GF-D8 (cell line): ENCODE measurements around the gene KCNQ1.

Experiments used
- DNase-seq: peaks from one replicate; lab custom pipeline; 2025; lab: John Stamatoyannopoulos, UW

The KCNQ1 gene

DNA sequence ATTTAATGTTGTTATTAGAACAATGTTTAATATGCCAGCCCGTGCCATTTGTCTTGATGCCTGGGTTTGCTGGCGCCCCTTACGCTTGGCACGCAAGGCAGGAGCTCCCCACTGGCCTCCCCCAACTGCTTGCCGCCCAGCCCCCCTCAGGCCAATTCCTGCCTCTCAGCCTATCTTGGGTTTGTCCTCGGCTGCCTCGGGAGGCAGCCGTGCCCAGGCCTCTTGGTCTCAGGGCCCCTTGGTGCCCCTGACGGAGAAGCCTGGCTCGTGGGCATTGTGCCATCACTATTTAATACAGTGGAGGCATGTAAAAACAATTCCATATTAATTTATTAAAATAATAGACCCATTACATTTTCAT is 135.2 kb downstream of the KCNQ1 start:
- no peak for DNase-seq

DNA sequence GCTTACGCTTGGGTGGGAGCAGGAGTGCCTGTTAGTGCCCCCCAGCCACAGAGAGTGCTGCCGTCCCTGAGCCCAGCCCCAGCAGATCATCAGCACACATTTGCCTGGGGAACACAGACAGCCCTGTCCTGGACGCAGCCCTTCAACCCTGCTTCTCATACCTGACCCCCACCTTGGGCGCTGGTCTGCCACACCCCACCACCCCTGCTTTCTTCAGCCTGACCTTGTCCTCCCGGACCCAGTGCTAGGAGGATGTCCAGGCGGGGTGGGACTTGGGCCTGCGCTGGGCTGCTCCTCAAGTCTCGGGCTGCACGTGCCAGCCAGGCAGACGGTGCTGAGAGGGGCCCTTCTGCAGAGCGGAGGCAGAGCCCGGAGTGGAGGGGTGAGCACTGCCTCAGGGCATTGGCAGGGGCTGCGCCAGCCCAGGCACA is 135.8 kb downstream of the KCNQ1 start:
- no peak for DNase-seq

DNA sequence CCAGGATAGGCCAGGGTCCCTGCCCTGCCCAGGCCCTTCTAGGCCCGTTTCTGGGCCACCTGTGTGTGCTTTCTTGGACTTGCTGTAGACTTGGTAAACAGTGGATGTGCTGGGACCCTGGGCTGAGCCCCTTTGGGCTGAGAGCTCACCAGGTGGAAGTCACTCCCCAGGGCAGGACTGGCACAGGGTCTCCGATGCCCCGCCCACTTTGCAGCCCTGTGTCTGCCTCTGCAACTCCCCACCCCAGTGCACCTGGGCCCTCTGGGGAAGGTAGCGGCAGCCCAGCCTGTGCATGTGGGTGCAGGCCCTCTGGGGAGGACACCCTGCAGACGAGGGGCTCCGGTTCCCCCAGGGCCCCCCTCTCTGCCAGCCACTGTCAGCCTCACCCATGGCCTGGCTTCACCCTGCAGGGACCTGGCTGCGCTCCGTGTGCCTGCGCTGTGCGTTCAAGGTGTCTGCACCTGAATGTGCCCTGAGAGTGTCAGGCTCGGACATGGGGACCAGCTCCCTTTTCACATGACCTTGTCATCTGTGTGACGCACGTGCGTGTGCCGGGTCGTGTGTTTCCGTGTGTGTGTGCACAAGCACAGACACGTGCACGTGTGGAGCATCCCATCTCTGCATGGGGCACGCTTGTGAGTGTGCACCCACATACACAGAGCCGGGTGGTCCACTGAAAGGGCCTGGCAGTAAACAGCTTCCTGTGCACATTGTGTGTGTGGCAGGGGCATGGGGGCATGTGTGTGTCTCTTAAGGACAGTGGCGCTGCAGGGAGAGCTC is 136.5 kb downstream of the KCNQ1 start:
- no peak for DNase-seq

DNA sequence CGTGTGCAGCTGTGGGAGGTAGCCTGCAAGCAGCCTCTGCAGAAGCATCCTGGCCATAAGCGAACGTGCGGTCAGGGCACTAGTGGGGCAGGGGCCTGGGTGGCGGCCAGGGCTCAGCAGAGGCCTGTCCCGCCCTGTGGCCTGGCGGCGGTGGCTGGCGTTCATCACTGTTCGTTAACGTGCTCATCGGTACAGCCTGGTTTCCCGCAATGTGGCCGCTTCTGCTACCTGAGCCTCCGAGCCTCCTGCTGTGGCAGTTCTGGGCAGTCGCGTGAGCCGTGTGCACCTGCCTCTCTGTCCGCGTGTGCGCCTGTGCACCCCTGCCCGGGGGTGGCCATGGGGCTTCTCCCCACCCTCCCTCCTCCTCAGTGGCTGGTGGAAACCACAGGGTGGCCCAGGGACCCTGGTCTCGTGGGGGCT is 137.1 kb downstream of the KCNQ1 start:
- DNase-seq, result no peak

DNA sequence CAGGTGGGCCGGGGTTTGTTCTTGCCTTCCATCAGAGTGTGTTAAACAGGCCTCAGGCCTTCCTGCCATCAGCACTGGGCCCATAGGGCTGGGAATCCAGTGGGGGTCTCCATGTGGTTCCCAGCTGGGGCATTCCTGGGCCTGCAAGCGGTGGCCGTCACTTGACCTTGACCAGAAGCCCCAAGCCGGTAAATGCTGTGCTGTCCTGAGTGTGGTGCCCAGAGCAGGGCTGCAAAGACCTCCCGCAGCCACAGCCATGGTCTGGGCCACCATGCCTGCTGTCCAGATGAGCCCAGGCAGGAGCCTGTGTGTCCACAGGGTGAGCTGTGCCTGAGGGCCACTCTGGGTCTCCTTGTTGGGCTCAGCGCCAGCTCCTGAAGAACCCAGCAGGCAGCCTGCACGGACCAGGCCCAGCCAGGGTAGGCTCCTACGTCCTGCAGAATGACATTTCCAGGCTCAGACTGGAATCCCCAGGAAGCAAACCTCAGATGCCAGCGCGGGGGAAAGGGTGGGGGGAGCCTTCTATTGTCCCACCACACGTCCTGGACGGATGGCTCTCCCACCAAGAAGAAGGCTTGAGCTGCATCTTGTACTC is 137.6 kb downstream of the KCNQ1 start:
- no peak for DNase-seq

DNA sequence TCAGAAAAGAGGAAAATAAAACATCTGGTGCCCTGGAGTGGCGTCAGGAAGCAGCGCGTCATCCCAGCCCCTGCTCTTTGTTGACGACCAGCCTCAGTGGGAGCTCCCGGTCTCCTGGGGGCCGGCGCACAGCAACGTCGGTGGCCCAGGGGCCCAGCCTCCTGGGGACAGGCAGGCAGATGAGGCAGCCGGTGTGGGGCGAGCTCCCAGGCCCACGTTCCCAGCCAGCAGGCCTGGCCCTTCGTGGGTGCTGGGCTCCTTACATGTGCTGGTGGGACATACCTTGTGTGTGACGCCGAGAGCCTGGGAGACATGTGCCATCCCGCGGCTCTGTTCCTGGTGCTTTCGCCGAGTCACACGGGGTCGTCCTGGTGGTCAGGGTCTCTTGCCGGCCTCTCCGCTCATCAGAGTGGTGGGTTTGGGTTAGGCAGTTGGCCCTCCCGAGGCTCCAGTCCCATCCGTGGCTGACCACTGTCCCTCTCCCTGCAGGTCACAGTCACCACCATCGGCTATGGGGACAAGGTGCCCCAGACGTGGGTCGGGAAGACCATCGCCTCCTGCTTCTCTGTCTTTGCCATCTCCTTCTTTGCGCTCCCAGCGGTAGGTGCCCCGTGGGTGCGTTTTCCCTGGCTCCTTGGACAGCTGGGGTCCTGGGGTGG is 138.3 kb downstream of the KCNQ1 start:
- DNase-seq, result no peak

DNA sequence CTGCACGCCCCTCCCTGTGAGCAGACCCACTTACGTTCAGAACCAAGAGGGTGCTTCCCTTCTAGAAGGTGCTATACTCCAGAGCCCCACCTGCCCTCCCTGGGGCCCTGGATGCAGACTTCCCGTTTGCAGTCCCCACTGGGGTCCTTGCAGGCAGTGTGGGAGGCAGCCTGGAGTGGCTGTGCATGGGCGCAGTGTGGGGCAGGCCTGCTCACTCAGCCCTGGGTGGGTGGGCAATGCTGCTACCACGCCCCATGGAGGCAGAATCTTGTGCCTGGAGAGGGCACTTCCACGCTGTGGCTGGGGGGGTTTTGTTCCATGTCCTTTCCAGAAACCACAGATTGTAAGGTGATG is 138.8 kb downstream of the KCNQ1 start:
- DNase-seq, result no peak

DNA sequence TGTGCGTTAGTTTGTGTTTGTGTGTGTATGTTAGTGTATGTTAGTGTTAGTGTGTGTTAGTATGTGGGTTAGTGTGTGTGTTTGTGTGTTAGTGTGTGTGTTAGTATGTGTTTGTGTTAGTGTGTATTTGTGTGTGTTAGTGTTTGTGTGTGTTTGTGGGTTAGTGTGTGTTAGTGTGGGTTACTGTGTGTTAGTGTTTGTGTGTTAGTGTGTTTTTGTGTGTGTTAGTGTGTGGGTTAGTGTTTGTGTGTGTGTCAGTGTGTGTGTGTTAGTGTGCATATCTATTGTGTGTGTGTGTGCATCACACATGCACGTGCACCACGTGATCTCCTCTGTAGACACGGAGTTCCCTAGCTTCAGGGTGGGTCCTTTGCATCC is 139.6 kb downstream of the KCNQ1 start:
- DNase-seq, result no peak

DNA sequence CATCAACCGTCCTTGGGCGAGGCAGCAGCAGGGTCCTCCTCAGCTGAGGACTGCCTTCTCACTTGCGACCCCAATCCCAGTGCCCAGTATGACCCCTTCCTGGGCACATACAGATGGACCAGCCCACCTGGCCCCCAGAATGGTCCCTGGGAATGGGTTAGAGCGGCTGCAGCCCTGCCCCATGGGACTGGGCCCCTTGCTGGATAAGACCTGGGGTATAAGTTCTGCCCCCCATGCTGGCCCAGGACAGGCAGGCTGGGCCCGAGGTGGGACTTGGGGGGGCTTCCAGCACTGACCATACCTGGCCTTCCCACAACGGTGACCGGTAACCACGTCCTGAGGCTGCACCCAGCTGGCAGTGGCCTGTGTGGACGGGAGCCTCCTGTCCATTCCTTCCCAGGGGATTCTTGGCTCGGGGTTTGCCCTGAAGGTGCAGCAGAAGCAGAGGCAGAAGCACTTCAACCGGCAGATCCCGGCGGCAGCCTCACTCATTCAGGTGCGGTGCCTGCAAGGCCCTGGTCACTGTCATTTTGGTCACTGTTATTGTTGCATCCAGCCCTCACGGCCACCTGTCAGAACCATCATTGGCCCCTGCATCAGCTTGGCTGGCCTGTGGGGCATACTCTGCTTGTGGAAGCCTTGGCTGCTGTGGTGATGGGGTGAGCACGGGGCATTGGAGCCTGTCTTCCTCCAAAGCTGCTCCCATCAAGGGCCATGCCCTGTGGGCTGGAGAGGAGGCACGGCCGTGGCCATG is 140.2 kb downstream of the KCNQ1 start:
- DNase-seq, result no peak

DNA sequence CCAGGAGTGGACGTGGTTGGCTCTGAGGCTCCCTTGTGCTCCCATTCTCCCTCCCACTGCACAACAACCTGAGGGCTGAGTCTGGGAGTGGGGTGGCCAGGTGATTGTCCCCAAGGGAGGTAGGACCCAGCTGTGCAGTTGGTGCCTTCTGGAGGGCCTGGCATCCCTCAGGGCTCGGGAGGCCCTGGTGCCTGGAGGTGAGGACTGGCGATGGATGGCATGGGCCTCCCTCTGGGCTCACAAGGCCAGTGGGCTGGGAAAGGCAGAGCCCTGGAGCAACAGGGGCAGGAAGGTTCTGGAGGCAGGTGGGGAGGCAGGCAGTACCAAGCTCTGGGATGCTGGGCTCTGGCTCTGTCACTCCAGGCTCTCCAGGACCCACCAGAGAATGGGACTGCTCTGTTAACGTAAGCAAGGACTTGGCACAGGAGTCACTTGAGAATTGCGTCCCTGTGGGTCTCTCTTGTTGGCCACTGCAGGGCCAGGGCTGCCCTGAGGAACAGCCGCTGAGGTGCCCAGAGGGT is 140.8 kb downstream of the KCNQ1 start:
- no peak for DNase-seq

DNA sequence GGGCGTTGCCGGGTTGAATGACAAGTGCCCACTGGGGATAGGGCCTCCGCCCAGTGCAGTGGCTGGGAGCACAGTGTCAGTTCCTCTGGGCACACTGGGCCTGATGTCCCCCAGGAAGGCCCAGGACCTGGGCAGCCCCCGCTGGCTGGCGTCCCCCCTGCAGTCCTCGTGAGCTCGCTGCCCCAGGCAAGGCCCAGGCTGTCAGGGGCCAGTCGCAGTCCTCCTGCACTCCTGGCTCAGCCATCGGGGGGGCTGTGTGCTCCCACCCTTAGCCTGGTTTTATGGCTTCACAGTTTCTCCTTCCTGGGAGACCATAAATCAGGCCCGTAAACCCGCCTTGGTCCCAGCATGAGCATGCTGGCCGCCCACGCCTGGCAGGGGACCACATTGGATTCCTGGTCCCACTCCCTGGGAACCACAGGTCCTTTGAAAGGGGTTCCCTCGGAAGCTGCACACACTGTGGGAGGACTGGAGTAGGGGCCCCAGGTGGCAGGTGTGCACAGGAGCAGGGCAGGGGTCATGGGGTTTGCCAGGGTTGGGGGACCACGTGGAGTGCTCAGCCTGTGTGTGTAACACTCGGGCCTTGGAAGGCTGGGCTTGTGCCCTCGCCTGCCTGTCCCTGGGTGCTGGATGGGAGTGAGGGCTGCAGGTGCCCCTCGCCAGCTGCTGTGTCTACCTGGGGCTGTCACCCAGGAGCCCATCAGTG is 141.4 kb downstream of the KCNQ1 start:
- no peak for DNase-seq

DNA sequence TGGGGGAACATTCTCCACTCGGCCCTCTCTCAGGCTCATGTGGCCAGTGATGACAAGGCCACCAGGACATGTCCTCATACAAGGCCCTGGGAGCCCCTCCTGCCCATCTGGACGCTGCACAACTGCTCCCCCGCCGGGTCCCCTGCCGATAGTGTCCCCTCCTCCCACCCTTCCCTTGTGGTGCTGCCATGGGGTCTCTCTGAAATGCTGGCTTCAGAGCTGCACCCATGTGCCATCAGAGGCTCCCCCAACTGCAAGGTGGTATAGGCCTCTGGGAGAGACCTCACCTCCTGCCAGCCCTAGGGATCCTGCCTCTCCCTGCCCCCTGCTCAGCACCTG is 142.0 kb downstream of the KCNQ1 start:
- no peak for DNase-seq

DNA sequence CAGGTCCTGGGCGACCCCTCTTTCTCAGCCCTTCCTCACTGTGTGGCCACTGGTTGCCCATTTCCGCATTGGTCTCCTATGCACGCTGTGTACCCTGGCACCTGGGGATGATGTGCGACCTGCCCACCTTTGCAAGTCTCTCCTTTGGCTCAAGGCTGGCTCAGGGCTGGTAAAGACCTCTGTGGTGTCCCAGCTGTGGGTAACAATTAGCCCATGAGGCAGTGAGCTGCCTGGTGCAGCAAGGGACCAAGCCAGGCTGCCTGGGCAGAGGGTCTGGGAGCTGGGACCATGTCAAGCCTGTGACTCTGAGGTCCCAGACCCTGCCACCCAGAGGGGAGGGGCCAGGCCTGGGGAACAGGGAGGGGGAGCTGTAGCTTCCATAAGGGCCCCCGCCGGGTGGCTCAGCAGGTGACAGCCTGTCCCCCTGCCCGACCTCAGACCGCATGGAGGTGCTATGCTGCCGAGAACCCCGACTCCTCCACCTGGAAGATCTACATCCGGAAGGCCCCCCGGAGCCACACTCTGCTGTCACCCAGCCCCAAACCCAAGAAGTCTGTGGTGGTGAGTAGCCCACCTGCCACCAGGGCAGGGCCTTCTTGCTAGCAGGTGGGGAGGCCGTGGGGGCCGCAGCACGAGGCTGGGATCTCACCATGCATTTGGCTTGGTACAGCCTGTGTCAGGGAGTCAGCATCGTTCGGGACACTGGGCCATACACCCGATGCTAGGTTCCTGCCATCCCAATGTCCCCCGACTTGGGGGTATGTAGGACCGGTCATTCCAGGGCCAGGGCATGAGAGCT is 142.5 kb downstream of the KCNQ1 start:
- DNase-seq, result no peak

DNA sequence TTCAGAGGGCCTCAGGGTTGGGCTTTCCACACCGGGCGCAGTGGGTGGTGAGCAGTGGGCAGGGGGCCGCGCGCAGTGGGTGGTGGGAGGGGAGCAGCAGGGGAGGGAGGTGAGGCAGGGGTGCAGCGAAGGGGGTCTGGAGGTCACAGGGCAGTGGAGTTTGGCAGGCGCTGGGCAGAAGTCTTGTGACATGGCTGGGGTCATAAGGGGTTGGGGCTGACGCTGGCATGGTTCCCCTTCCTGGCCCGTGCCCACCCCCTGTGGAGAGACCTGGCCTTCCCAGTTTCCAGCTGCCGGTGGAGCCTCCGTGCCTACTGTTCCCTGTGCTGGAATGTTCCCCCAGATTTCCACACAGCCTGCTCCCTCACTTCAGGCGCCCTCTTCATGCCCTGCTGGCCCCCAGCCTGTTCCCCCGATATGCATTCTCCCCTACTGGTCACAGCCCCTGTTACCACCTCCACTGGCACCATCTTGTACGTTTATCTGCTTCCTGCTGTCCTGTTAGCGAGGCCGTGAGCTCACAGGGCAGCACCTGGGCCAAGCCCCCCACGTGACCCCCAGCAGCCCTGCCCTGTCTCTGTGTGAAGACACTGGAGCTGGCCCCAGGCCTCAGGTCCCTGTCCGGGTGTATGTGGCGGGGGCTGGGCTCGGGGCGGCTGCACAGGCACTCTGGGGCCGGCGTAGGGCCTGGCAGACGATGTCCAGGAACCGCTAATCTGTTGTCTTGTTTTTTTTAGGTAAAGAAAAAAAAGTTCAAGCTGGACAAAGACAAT is 143.4 kb downstream of the KCNQ1 start:
- no peak for DNase-seq

DNA sequence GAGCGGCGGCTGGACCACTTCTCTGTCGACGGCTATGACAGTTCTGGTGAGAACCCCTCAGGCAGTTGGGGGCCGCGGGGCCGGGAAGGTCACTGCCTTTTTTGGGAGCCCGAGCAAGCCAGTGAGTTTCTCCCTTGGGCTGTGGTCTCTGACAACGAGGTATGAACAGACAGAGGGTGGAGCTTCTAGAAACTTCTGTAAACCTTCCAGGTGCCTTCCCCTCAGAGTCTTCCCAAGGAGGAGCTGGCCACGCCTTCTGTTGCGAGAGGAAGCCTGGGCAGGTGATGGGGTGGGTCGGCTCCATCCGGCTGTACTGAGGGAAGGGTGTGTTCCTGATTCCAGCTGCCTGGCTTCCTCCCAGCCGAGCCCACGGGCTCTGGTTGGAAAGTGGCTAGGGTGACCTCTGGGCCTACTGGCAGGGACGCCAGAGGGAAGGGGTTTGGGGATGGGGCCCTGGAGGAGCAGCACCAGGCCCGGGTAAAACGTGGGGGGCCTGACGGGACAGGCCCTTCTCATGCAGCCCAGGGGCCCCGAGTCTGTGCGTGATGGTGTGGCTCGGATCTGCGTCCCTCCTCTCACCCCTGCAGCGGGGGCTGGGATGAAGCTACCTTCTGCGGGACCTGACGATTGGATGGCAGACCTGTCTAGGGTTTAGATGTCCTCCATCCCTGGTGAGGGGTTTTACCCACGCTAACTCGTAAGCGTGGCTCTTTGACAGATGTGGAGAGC is 144.2 kb downstream of the KCNQ1 start:
- no peak for DNase-seq

DNA sequence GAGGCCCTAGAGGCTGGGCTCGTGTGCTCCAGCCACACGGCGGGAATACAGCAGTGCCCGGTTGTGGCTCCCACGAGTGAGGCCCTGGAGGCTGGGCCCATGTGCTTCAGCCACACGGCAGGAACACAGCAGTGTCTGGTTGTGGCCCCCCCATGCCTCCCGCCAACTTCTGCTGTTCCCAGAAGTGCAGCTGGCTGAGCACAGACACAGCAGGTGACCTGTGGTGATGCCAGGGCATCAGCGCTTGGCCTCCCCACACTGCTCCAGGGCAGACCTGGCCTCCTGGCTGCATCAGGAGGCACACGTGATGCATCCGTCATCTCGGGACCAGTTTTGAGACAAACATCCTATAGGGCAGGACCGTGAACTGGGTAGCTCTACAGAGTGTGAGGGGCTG is 144.7 kb downstream of the KCNQ1 start:
- DNase-seq, result no peak

DNA sequence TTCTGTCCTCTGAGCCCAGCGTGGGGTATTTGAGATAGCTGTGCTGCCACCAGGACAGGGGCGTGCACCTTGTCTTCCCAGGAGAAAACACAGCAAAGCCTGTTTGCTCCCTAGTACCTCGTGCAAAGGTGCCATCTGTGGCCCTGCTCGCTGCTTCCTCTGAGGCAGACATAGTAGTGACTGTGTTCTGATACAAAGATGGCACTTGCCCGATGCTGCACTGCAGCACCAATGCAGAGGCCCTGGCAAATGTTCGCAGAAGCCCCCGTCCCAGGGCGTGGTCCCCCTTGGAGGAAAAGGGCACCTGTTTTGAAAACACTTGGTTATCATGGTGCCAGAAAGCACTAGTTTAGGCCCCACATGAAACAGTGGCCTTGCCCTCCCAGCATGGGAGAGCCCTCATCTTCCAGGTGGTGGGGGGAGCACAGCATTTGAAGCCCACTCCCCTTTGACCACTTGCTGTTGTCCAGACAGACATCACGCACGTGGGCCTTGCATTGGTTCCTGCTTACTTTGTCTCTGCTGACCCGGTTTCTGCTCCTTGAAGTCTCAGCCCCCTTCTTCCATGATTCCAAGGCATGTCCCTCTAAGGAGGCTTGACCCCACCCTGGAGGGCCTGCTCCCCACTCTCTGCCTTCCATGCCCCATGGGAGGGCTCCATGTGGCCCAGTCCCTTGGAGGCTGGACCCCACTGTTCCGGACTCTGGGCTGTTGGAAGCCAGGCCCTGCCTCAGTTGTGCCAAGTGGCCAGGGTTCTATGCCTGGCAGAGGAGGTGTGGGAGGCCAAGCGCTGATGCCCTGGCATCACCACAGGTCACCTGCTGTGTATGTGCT is 145.5 kb downstream of the KCNQ1 start:
- no peak for DNase-seq

DNA sequence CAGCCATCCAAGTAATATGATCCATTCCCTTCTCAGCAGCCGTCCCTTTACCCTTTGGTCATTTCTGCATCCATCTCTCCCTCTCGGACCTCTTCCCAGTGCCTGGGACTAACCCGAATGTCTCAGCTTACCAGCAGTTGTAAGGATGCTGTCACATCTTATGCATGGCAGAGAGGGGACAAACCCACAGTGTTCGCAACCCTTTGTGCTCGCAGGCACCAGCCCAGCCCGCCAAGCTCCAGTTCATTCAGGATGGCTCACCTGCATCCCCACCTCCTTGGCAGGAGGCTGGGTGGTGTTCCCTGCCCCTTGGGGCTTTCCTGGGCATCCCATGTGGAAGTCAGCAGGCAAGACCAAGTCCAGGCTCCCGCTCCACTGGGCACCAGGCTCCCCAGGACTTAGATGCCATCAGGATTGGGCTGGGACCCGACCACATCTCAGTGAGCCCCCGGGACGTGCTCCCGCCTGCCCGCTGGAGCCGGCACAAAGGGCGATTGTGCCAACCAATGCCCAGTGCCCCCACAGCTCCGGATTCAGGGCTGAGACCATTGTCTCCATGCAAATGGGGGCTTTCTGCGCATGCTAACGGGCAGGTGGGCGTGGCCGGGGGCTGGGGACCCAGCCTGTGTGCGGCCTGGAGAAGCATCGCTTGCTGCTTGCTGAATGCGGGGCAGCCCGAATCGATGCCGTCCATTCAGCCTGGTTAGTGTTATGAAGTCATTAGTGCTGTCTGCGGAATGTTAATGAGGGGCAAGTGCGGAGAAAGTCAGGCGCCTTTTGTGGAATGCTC is 146.4 kb downstream of the KCNQ1 start:
- no peak for DNase-seq
